NCI-H345 (cell line): ENCODE results near the gene FAM169A.
"Not testable (repeated sequence)": the region's sequence is repeated elsewhere in the genome, so short reads cannot be mapped to it uniquely, and the experiment has no call there.

Experiments
- DNase-seq: peaks from one replicate; lab custom pipeline; 2025; lab: John Stamatoyannopoulos, UW

The FAM169A gene

DNA sequence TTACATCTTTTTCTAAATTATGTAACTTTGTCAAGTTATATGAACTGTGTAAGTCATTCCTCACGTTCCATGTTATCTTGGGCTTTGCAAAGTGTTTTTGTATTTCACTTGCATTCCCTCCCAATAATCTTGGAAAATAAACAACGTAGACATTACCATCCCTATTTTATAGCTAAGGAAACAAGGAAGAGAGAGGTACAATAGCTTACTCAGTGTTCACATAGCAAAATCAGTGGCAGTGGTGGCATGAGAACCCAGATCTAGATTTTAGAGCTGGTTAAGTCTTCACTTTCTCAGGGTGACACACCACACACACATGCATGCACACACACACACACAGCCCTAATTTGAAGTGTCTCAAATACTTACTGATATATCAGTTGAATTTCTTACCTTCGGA lies 65.0 kb downstream of the FAM169A start:
- DNase-seq = no peak

GRCh38 chr5:74798977-74799911 lies 66.9 kb downstream of the FAM169A start:
- no peak for DNase-seq

DNA sequence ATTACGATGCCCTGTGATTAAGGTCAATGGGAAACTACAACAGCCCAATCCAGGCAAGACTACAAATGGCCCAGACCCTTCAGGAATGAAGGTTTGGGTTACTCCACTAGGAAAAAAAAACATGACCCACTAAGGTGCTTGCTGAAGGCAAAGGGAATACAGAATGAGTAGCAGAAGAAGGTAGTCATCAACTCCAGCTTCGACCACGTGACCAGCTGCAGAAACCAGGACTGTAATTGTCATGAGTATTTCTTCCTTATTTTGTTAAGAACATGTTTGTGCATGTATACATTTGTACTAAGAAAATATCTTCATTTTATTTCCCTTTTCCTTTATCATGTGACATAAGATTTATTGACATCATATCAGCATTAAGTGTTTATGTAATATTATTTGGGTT lies 74.5 kb downstream of the FAM169A start:
- not testable (repeated sequence) for DNase-seq

DNA sequence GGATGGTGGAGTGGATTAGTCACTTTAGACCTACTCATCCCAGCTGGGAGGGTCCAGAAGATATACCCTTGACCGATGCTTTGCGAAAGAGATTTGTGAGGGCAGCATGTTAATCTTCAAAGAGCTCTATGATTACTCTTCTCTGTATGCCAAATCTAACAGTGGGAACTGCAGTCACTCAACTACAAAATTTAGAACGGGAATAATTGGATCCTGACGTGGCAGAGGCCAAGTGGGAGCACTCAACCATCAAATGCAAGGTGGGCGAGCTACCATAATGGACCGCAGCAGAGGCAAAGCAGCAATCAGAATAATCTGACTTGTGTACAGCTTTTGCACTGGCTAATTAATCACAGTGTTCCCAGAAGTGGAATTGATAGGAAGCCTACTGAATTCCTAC lies 78.8 kb downstream of the FAM169A start:
- no peak for DNase-seq

GRCh38 chr5:74786851-74787250 lies 79.3 kb downstream of the FAM169A start:
- no peak for DNase-seq

- DNase-seq = no peak
Observed at GRCh38 chr5:74778609-74779008, 87.6 kb downstream of the FAM169A start.

GRCh38 chr5:74772359-74772758 lies 93.8 kb downstream of the FAM169A start:
- no peak for DNase-seq

DNA sequence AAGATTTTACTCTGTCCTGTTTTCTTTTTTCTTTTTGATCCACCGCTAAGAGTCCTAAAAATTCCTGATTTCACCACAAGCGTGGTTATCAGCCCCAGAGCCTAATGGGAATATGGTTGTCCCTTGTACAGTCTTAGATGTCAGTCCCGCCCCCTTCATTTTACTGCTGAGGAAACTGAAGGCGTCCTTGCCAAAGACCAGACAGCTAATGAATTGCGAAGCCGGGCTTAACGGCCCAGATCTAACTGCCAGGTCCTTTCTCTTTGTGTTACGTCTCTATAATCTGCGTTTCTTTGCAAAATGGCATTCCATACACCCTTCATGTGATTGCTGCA lies 98.6 kb downstream of the FAM169A start:
- DNase-seq = peak; percentile 7

GRCh38 chr5:74766849-74767578 lies 99.2 kb downstream of the FAM169A start, which contains the start of the genes GFM2 and NSA2:
GFM2 (minus strand) TSS chr5:74767117; CDS start chr5:74763742, 3,375 bp downstream.
NSA2 (plus strand) TSS chr5:74767249; CDS start chr5:74767361, 112 bp downstream.
- DNase-seq = peak; percentile 89

GRCh38 chr5:74766418-74766848 lies 99.8 kb downstream of the FAM169A start:
- DNase-seq = peak; percentile 7

DNA sequence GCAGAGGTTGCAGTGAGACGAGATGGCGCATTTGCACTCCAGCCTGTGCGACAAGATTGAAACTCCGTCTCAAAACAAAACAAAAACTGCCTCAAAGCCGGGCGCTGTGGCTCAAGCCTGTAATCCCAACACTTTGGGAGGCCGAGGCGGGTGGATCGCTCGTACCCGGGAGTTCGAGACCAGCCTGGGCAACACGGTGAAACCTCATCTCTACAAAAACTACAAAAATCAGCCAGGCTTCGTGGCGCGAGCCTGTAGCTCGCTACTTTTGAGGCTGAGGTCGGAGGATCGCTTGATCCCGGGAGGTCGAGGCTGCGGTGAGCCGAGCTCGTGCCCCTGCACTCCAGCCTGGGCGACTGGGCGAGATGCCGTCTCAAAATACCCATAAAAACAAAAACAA lies 100.3 kb downstream of the FAM169A start:
- DNase-seq = no peak

- DNase-seq = no peak
Observed at GRCh38 chr5:74765201-74765600, 101.0 kb downstream of the FAM169A start.

DNA sequence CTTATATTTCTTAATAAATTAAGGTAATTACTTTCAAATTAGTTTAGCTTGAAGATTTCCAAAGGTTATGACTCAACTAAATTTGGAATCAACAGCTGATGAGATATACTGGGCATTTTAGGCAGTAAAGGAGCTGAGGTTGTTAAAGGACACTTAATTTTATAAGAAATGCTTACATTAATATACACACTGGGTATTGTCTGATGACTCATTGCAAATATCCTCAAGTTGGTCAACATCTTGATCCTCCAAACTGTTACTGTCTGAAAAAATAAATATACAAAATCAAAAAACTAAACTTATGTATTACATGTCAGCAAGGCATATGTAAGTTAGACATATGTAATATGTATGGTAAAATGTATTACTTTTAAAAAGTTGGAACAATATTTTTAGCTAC lies 102.7 kb downstream of the FAM169A start:
- DNase-seq = no peak

- no peak for DNase-seq
Observed at GRCh38 chr5:74762599-74762998, 103.6 kb downstream of the FAM169A start.

- no peak for DNase-seq
Observed at GRCh38 chr5:74761241-74761640, 104.9 kb downstream of the FAM169A start.

DNA sequence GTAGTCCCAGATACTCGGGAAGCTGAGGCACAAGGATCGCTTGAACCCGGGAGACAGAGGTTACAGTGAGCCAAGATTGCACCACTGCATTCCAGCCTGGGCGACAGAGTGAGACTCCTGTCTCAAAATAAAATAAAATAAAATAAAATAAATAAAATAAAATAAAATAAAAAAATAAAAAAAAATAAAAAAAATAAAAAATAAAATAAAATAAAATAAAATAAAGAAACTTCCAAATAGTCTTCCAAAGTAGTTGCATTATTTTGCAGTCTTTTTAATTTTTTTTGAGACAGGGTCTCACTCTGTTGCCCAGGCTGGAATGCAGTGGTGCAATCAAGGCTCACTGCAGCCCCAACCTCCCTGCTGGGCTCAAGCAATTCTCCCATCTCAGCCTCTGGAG lies 117.4 kb downstream of the FAM169A start:
- not testable (repeated sequence) for DNase-seq

DNA sequence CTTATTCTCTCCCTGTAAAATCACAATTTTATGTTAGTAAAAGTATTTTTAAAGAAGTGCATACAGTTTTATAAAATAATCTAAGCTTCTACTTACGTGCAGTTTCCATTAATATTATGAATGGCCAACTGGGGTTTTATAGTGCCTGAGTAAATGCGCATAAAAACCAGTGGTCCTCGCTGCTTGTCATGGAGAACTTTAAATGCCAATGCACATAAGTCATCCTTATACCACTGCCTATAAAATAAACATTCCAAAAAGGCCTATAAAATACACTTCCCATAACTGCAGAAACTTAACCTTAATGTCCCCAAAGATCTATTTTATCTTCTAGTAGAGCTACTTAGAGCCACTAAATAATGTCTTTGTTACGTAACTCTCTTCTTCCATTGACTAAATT lies 127.8 kb downstream of the FAM169A start:
- DNase-seq = no peak

- DNase-seq = no peak
Observed at GRCh38 chr5:74736759-74737158, 129.4 kb downstream of the FAM169A start.
